Parathyroid adenoma (tissue), 2 donors: ENCODE results near the gene HIGD1A.

Experiments used
- H2AFZ ChIP-seq: fragments of 300-600 bp; sonication (generic); one replicate; pipeline ENCODE4 v1.7.0; 2017; ENCODE audit warnings: antibody characterized with exemption, mild to moderate bottlenecking
- H3K27ac ChIP-seq: fragments of 300-600 bp; sonication (generic); one replicate; pipeline ENCODE4 v1.7.0; 2017
- H3K27me3 ChIP-seq: fragments of 300-600 bp; sonication (generic); one replicate; pipeline ENCODE4 v1.7.0; 2017; ENCODE audit warnings: low read length; ENCODE audit not compliant: control insufficient read depth, insufficient read depth
- H3K36me3 ChIP-seq: fragments of 300-600 bp; sonication (generic); one replicate; pipeline ENCODE4 v1.7.0; 2017; ENCODE audit warnings: low read length; ENCODE audit not compliant: control insufficient read depth, insufficient read depth
- H3K4me1 ChIP-seq: fragments of 300-600 bp; sonication (generic); one replicate; pipeline ENCODE4 v1.7.0; 2017; ENCODE audit warnings: control low read depth
- H3K4me2 ChIP-seq: fragments of 300-600 bp; sonication (generic); one replicate; pipeline ENCODE4 v1.7.0; 2017; ENCODE audit warnings: low read length
- H3K4me3 ChIP-seq: fragments of 300-600 bp; sonication (generic); one replicate; pipeline ENCODE4 v1.7.0; 2017; ENCODE audit warnings: low read depth, low read length
- H3K79me2 ChIP-seq: fragments of 300-600 bp; sonication (generic); one replicate; pipeline ENCODE4 v1.7.0; 2017; ENCODE audit warnings: control low read depth
- H3K9ac ChIP-seq: fragments of 300-600 bp; sonication (generic); one replicate; pipeline ENCODE4 v1.7.0; 2017; ENCODE audit warnings: mild to moderate bottlenecking
- H3K9me3 ChIP-seq: fragments of 300-600 bp; sonication (generic); one replicate; pipeline ENCODE4 v1.7.0; 2017; ENCODE audit warnings: low read length; ENCODE audit not compliant: control insufficient read depth
- CTCF ChIP-seq: fragments of 300-600 bp; sonication (generic); IDR thresholded peaks from one replicate; pipeline ENCODE4 v1.7.0; 2017; ENCODE audit warnings: antibody characterized with exemption, mild to moderate bottlenecking
- donor health status: primary hyperparathyroidism.

Gene HIGD1A

GRCh38 chr3:42773409-42773751 lies 30.9 kb downstream of the HIGD1A start:
- no peak overlapping the region for H3K9ac ChIP-seq
- TF ChIP-seq CTCF, result no peak
- peak overlapping the region; percentile 61 for H3K27ac ChIP-seq
- H3K4me3 ChIP-seq, result peak overlapping the region; percentile 71
- no peaks in the 10 kb centered on the region for H3K36me3 ChIP-seq
- H2AFZ ChIP-seq, result peak overlapping the region; percentile 88
- H3K9me3 ChIP-seq, result no peaks in the 10 kb centered on the region
- no peaks in the 10 kb centered on the region for H3K79me2 ChIP-seq
- H3K27me3 ChIP-seq, result no peaks in the 10 kb centered on the region
- H3K4me2 ChIP-seq, result peak overlapping the region; percentile 72
- H3K4me1 ChIP-seq, result no peaks in the 10 kb centered on the region

GRCh38 chr3:42772670-42773408 lies 31.5 kb downstream of the HIGD1A start, which contains the start of gene CCDC13:
Gene CCDC13, minus strand, starts transcription at chr3:42773253. Its CDS starts 14,908 bp downstream, at chr3:42758345.
- no peaks in the 10 kb centered on the region for H3K9me3 ChIP-seq
- H2AFZ ChIP-seq, result peak within 1 kb of the TSS; percentile 88
- H3K4me2 ChIP-seq, result peak within 1 kb of the TSS; percentile 72
- H3K9ac ChIP-seq, result no peak within 1 kb of the TSS
- TF ChIP-seq CTCF, result no peak
- peak within 1 kb of the TSS; percentile 61 for H3K27ac ChIP-seq
- H3K36me3 ChIP-seq, result no peaks in the 10 kb centered on the region
- peak within 1 kb of the TSS; percentile 71 for H3K4me3 ChIP-seq
- H3K79me2 ChIP-seq, result no peaks in the 10 kb centered on the region
- H3K4me1 ChIP-seq, result no peaks in the 10 kb centered on the region
- H3K27me3 ChIP-seq, result no peaks in the 10 kb centered on the region

- H3K9ac ChIP-seq, result no peak overlapping the region
- no peaks in the 10 kb centered on the region for H3K27me3 ChIP-seq
- no peak overlapping the region for H2AFZ ChIP-seq
- no peak overlapping the region for H3K4me3 ChIP-seq
- H3K79me2 ChIP-seq, result no peaks in the 10 kb centered on the region
- no peak for TF ChIP-seq CTCF
- no peaks in the 10 kb centered on the region for H3K9me3 ChIP-seq
- no peaks in the 10 kb centered on the region for H3K36me3 ChIP-seq
- H3K4me1 ChIP-seq, result no peaks in the 10 kb centered on the region
- no peak overlapping the region for H3K4me2 ChIP-seq
- no peak overlapping the region for H3K27ac ChIP-seq
Observed at GRCh38 chr3:42771271-42771670, 33.0 kb downstream of the HIGD1A start.

GRCh38 chr3:42769477-42770131 lies 34.7 kb downstream of the HIGD1A start:
- Histone ChIP-seq H3K4me3 (no peak overlapping the region), H3K9me3 (no peaks in the 10 kb centered on the region), H2AFZ (no peak overlapping the region), H3K27me3 (no peaks in the 10 kb centered on the region), H3K4me2 (no peak overlapping the region), H3K9ac (no peak overlapping the region), H3K36me3 (no peaks in the 10 kb centered on the region), H3K27ac (no peak overlapping the region), H3K79me2 (no peaks in the 10 kb centered on the region), H3K4me1 (no peaks in the 10 kb centered on the region)
- no peak for TF ChIP-seq CTCF
